ENCODE data around the gene COPG1.
A peak's percentile ranks its signal among the peaks of the same experiment; 100 is the strongest.

Gene COPG1

GRCh38 chr3:129313665-129314385, 64.4 kb downstream of the COPG1 start:
- no peak for DNase-seq (ENCODE audit: low read depth in 2 of 2)

GRCh38 chr3:129314386-129315222, 65.2 kb downstream of the COPG1 start:
- DNase-seq (ENCODE audit: low read depth in 2 of 2), result peak; percentile 49 to 54

- no peak for DNase-seq (ENCODE audit: low read depth in 2 of 2)
Measured at GRCh38 chr3:129315223-129315997, 66.0 kb downstream of the COPG1 start.

- DNase-seq (ENCODE audit: low read depth in 2 of 2), result no peak
Measured at GRCh38 chr3:129315998-129316247, 66.5 kb downstream of the COPG1 start.

- DNase-seq (ENCODE audit: low read depth in 2 of 2), result peak; percentile 56 to 63
Measured at GRCh38 chr3:129316248-129317013, 67.0 kb downstream of the COPG1 start.

- DNase-seq (ENCODE audit: low read depth in 2 of 2), result no peak
Measured at GRCh38 chr3:129317014-129317771, 67.8 kb downstream of the COPG1 start.

GRCh38 chr3:129317848-129318247, 68.4 kb downstream of the COPG1 start:
- DNase-seq (ENCODE audit: low read depth in 2 of 2), result no peak

GRCh38 chr3:129318921-129319320, 69.5 kb downstream of the COPG1 start:
- DNase-seq (ENCODE audit: low read depth in 2 of 2), result no peak

GRCh38 chr3:129320261-129320660, 70.9 kb downstream of the COPG1 start:
- DNase-seq (ENCODE audit: low read depth in 2 of 2), result no peak

- no peak for DNase-seq (ENCODE audit: low read depth in 2 of 2)
Measured at GRCh38 chr3:129320825-129321487, 71.5 kb downstream of the COPG1 start.

GRCh38 chr3:129321887-129322286, 72.5 kb downstream of the COPG1 start:
- DNase-seq (ENCODE audit: low read depth in 2 of 2), result no peak

GRCh38 chr3:129323651-129324294, 74.4 kb downstream of the COPG1 start:
- no peak for DNase-seq (ENCODE audit: low read depth in 2 of 2)

GRCh38 chr3:129324855-129325254, 75.4 kb downstream of the COPG1 start:
- DNase-seq (ENCODE audit: low read depth in 2 of 2), result no peak

- DNase-seq (ENCODE audit: low read depth in 2 of 2), result no peak
Measured at GRCh38 chr3:129325383-129325782, 76.0 kb downstream of the COPG1 start.

- DNase-seq (ENCODE audit: low read depth in 2 of 2), result no peak
Measured at GRCh38 chr3:129326138-129326537, 76.7 kb downstream of the COPG1 start.

- no peak for DNase-seq (ENCODE audit: low read depth in 2 of 2)
Measured at GRCh38 chr3:129326595-129326994, 77.2 kb downstream of the COPG1 start.

All from fibroblast of skin of left biceps (primary cell).